GM23338 (cell line): ENCODE measurements around the gene THSD4.

Experiments used
- CREB1 ChIP-seq: fragments of 250-450 bp; sonication (Bioruptor Pico); IDR thresholded peaks from 2 replicates; pipeline ENCODE4 v1.5.0; 2020; ENCODE audit warnings: low read depth, mild to moderate bottlenecking, moderate library complexity
- EZH2 ChIP-seq: fragments of 200-600 bp; sonication (generic); IDR thresholded peaks from one replicate; pipeline ENCODE4 v1.8.0; 2017; ENCODE audit warnings: antibody characterized with exemption, mild to moderate bottlenecking, low read depth; ENCODE audit not compliant: unreplicated experiment
- EZH2phosphoT487 ChIP-seq: fragments of 200-600 bp; sonication (generic); IDR thresholded peaks from one replicate; pipeline ENCODE4 v1.8.1; 2018; ENCODE audit warnings: antibody characterized with exemption; ENCODE audit not compliant: unreplicated experiment
- JUNB ChIP-seq: IDR thresholded peaks from one replicate; pipeline ENCODE4 v1.6.1; 2016; ENCODE audit warnings: antibody characterized with exemption; ENCODE audit not compliant: unreplicated experiment
- TF ChIP-seq, protein P1 (sequence below), 2 experiments: fragments of 200-600 bp in 1 of 2; sonication (generic) in 1 of 2; conservative IDR thresholded peaks; 2 replicates each; pipeline versions ENCODE4 v1.5.1 to v1.6.1; 2016 to 2017; ENCODE audit warnings: antibody characterized with exemption in 2 of 2, low read depth in 2 of 2, mild to moderate bottlenecking in 2 of 2, moderate library complexity in 1 of 2
- TF ChIP-seq, protein P2 (sequence below): IDR thresholded peaks from 2 replicates; pipeline ENCODE4 v1.6.1; 2016; ENCODE audit warnings: antibody characterized with exemption

DNA sequence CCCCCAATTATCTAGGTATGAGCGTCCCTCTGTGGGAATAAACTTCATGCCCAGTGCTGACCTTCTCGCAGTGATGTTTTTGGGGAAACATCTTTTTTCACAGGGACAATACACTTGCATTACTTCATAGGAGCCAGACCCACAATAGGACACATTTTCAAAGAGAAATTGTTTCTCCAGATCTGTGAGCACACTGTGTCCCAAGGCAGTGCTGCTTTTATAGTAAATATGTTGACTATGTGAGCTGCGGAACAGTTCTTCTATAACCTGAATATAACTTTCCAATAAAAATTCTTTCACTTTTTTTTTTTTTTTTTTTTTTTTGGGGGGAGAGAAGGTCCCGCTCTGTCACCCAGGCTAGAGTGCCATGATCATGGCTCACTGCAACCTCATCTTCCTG, 17.4 kb upstream of the THSD4 start:
- TF ChIP-seq, protein P1, sequence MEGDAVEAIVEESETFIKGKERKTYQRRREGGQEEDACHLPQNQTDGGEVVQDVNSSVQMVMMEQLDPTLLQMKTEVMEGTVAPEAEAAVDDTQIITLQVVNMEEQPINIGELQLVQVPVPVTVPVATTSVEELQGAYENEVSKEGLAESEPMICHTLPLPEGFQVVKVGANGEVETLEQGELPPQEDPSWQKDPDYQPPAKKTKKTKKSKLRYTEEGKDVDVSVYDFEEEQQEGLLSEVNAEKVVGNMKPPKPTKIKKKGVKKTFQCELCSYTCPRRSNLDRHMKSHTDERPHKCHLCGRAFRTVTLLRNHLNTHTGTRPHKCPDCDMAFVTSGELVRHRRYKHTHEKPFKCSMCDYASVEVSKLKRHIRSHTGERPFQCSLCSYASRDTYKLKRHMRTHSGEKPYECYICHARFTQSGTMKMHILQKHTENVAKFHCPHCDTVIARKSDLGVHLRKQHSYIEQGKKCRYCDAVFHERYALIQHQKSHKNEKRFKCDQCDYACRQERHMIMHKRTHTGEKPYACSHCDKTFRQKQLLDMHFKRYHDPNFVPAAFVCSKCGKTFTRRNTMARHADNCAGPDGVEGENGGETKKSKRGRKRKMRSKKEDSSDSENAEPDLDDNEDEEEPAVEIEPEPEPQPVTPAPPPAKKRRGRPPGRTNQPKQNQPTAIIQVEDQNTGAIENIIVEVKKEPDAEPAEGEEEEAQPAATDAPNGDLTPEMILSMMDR (conservative IDR thresholded peaks at IDR 0.05; ENCODE audit: low read depth in 2 of 2), result no peak
- TF ChIP-seq, protein P2, sequence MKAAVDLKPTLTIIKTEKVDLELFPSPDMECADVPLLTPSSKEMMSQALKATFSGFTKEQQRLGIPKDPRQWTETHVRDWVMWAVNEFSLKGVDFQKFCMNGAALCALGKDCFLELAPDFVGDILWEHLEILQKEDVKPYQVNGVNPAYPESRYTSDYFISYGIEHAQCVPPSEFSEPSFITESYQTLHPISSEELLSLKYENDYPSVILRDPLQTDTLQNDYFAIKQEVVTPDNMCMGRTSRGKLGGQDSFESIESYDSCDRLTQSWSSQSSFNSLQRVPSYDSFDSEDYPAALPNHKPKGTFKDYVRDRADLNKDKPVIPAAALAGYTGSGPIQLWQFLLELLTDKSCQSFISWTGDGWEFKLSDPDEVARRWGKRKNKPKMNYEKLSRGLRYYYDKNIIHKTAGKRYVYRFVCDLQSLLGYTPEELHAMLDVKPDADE, result no peak
- no peak for TF ChIP-seq CREB1 (CRISPR knock-in tag)
- no peak for TF ChIP-seq EZH2phosphoT487
- TF ChIP-seq JUNB, result no peak
- TF ChIP-seq EZH2, result no peak
